DOHH2 (cell line): ENCODE measurements around the gene PODN.

Experiments
- H3F3A ChIP-seq: fragments of 200-600 bp; sonication (generic), shearing (Covaris generic); 2 replicates; pipeline ENCODE4 v1.6.0; 2016; ENCODE audit warnings: antibody characterized with exemption, mild to moderate bottlenecking; ENCODE audit not compliant: control insufficient read depth, insufficient read depth
- H3K27ac ChIP-seq: fragments of 200-600 bp; sonication (generic); 2 replicates; pipeline ENCODE4 v1.5.1; 2014; ENCODE audit warnings: low read depth, mild to moderate bottlenecking, low read length, moderate library complexity
- H3K27me3 ChIP-seq: fragments of 200-600 bp; sonication (generic); 2 replicates; pipeline ENCODE4 v1.6.1; 2014; ENCODE audit warnings: mild to moderate bottlenecking, low read length, mixed read lengths; ENCODE audit not compliant: control insufficient read depth
- H3K36me3 ChIP-seq: fragments of 200-600 bp; sonication (generic); 2 replicates; pipeline ENCODE4 v1.6.1; 2014; ENCODE audit warnings: mild to moderate bottlenecking, low read length, moderate library complexity, mixed read lengths; ENCODE audit not compliant: control insufficient read depth
- H3K4me1 ChIP-seq: fragments of 200-600 bp; sonication (generic); 2 replicates; pipeline ENCODE4 v1.6.1; 2014; ENCODE audit warnings: mild to moderate bottlenecking, low read length, mixed read lengths; ENCODE audit not compliant: control insufficient read depth
- H3K4me2 ChIP-seq: fragments of 200-600 bp; sonication (generic); 2 replicates; pipeline ENCODE4 v1.6.0; 2014; ENCODE audit warnings: mild to moderate bottlenecking, low read length, moderate library complexity
- H3K4me3 ChIP-seq: fragments of 200-600 bp; sonication (generic); 2 replicates; pipeline ENCODE4 v1.5.1; 2014; ENCODE audit warnings: mild to moderate bottlenecking, low read length, mixed read lengths
- H3K79me2 ChIP-seq: fragments of 200-600 bp; sonication (generic); 2 replicates; pipeline ENCODE4 v1.6.1; 2014; ENCODE audit warnings: mild to moderate bottlenecking, low read length, mixed read lengths; ENCODE audit not compliant: control insufficient read depth
- H3K9me2 ChIP-seq: fragments of 200-600 bp; sonication (generic); replicated peaks from 2 replicates; pipeline ENCODE4 v1.6.1; 2014; ENCODE audit warnings: mild to moderate bottlenecking, low read length, mixed read lengths; ENCODE audit not compliant: control insufficient read depth
- H3K9me3 ChIP-seq: fragments of 200-600 bp; sonication (generic); 2 replicates; pipeline ENCODE4 v1.6.1; 2014; ENCODE audit warnings: antibody characterized with exemption, low read length, mixed read lengths; ENCODE audit not compliant: control insufficient read depth, insufficient read depth
- H4K20me1 ChIP-seq: fragments of 200-600 bp; sonication (generic); 2 replicates; pipeline ENCODE4 v1.6.0; 2014; ENCODE audit warnings: low read depth, mild to moderate bottlenecking, antibody characterized with exemption, low read length, moderate library complexity; ENCODE audit not compliant: control insufficient read depth, insufficient read depth
- CTCF ChIP-seq: fragments of 200-600 bp; sonication (generic); IDR thresholded peaks from one replicate; pipeline ENCODE4 v1.5.1; 2014; ENCODE audit warnings: antibody characterized with exemption, mild to moderate bottlenecking, low read depth, low read length; ENCODE audit not compliant: poor library complexity, severe bottlenecking
- EZH2phosphoT487 ChIP-seq: fragments of 200-600 bp; sonication (generic); IDR thresholded peaks from 2 replicates; pipeline ENCODE4 v1.6.1; 2017; ENCODE audit warnings: borderline replicate concordance, mild to moderate bottlenecking, antibody characterized with exemption, low read length, moderate library complexity, mixed read lengths

PODN gene

DNA sequence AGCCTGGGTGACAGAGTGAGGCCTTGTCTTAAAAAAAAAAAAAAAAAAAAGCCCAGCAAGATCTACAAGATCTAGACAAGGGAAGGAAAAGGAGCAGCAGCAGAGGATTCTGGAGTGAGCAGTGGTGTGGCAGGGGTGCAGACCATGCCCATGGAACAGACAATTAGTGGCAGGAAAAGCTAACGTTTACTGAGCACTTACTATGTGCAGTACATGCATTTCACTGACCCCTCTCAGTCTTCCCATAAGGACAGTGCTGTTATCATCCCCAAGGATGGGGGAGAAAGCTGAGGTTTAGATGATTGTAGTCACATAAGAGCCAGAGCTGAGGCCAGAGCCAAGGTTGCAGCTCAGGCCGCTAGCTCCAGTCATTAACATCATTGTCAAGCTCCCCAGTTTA is 5.9 kb downstream of the PODN start:
- no peak overlapping the region for H3K27ac ChIP-seq
- no peaks in the 10 kb centered on the region for H3K36me3 ChIP-seq
- H3K9me2 ChIP-seq = no peaks in the 10 kb centered on the region
- no peaks in the 10 kb centered on the region for H3F3A ChIP-seq
- H3K9me3 ChIP-seq = no peaks in the 10 kb centered on the region
- H3K4me1 ChIP-seq = no peaks in the 10 kb centered on the region
- no peaks in the 10 kb centered on the region for H3K79me2 ChIP-seq
- H3K27me3 ChIP-seq = no peaks in the 10 kb centered on the region
- no peak overlapping the region for H3K4me3 ChIP-seq
- no peaks in the 10 kb centered on the region for H4K20me1 ChIP-seq
- TF ChIP-seq CTCF (no peak), EZH2phosphoT487 (no peak)
- no peak overlapping the region for H3K4me2 ChIP-seq

GRCh38 chr1:53068314-53069099 is 6.5 kb downstream of the PODN start:
- Histone ChIP-seq H3F3A (no peaks in the 10 kb centered on the region), H4K20me1 (no peaks in the 10 kb centered on the region), H3K27ac (no peak overlapping the region), H3K4me3 (no peak overlapping the region), H3K9me2 (no peaks in the 10 kb centered on the region), H3K79me2 (no peaks in the 10 kb centered on the region), H3K27me3 (no peaks in the 10 kb centered on the region), H3K9me3 (no peaks in the 10 kb centered on the region), H3K4me2 (no peak overlapping the region), H3K36me3 (no peaks in the 10 kb centered on the region), H3K4me1 (no peaks in the 10 kb centered on the region)
- no peak for TF ChIP-seq EZH2phosphoT487
- no peak for TF ChIP-seq CTCF

GRCh38 chr1:53069265-53069662 is 7.3 kb downstream of the PODN start:
- Histone ChIP-seq H3K27ac (no peak overlapping the region), H3K79me2 (no peaks in the 10 kb centered on the region), H3K27me3 (no peaks in the 10 kb centered on the region), H3F3A (no peaks in the 10 kb centered on the region), H3K9me2 (no peaks in the 10 kb centered on the region), H3K4me3 (no peak overlapping the region), H3K4me1 (no peaks in the 10 kb centered on the region), H3K9me3 (no peaks in the 10 kb centered on the region), H3K36me3 (no peaks in the 10 kb centered on the region), H4K20me1 (no peaks in the 10 kb centered on the region), H3K4me2 (no peak overlapping the region)
- TF ChIP-seq CTCF (no peak), EZH2phosphoT487 (no peak)
